HEK293 (cell line): ENCODE measurements around the gene ALDH16A1.

ENCODE experiments used
- GFI1B ChIP-seq: fragments of 450-650 bp; formaldehyde crosslinking; IDR thresholded peaks from 2 replicates; pipeline ENCODE4 v1.5.1; 2016; ENCODE audit warnings: missing biosample characterization, missing genetic modification characterization
- GLI4 ChIP-seq: fragments of 450-650 bp; formaldehyde crosslinking; IDR thresholded peaks from 2 replicates; pipeline ENCODE4 v1.5.1; 2016; ENCODE audit warnings: missing biosample characterization, missing genetic modification characterization
- RBAK ChIP-seq: fragments of 450-650 bp; formaldehyde crosslinking; IDR thresholded peaks from 2 replicates; pipeline ENCODE4 v1.5.1; 2016; ENCODE audit warnings: missing biosample characterization, missing genetic modification characterization
- SP2 ChIP-seq: fragments of 450-650 bp; formaldehyde crosslinking; IDR thresholded peaks from 2 replicates; pipeline ENCODE4 v1.5.1; 2016; ENCODE audit warnings: missing biosample characterization, missing genetic modification characterization
- ZFP69B ChIP-seq: fragments of 450-650 bp; formaldehyde crosslinking; IDR thresholded peaks from 2 replicates; pipeline ENCODE4 v1.5.1; 2016; ENCODE audit warnings: missing biosample characterization, missing genetic modification characterization
- ZNF112 ChIP-seq: fragments of 450-650 bp; formaldehyde crosslinking; IDR thresholded peaks from 2 replicates; pipeline ENCODE4 v1.5.0; 2017; ENCODE audit warnings: missing biosample characterization, missing genetic modification characterization
- ZNF16 ChIP-seq: fragments of 450-650 bp; formaldehyde crosslinking; IDR thresholded peaks from 2 replicates; pipeline ENCODE4 v1.5.1; 2016; ENCODE audit warnings: low read depth, missing biosample characterization, missing genetic modification characterization
- ZNF274 ChIP-seq, 2 experiments: fragments of 200-500 bp in 1 of 2; fragments of 450-650 bp in 1 of 2; sonication (Bioruptor generic) in 1 of 2; formaldehyde crosslinking in 1 of 2; IDR thresholded peaks; 2 replicates each; pipeline versions ENCODE4 v1.5.1 to v1.6.1; 2014 to 2016; ENCODE audit warnings: borderline replicate concordance in 1 of 2, inconsistent platforms in 1 of 2, low read length in 1 of 2, missing biosample characterization in 1 of 2, missing genetic modification characterization in 1 of 2
- ZNF404 ChIP-seq: fragments of 450-650 bp; formaldehyde crosslinking; IDR thresholded peaks from 2 replicates; pipeline ENCODE4 v1.5.1; 2017; ENCODE audit warnings: missing biosample characterization, missing genetic modification characterization
- ZNF426 ChIP-seq: fragments of 450-650 bp; formaldehyde crosslinking; IDR thresholded peaks from 2 replicates; pipeline ENCODE4 v1.5.1; 2017; ENCODE audit warnings: missing biosample characterization, missing genetic modification characterization, mild to moderate bottlenecking, inconsistent platforms, moderate library complexity
- ZNF514 ChIP-seq: fragments of 450-650 bp; formaldehyde crosslinking; IDR thresholded peaks from 2 replicates; pipeline ENCODE4 v1.5.1; 2016; ENCODE audit warnings: missing biosample characterization, missing genetic modification characterization
- ZNF544 ChIP-seq: fragments of 450-650 bp; formaldehyde crosslinking; IDR thresholded peaks from 2 replicates; pipeline ENCODE4 v1.5.0; 2017; ENCODE audit warnings: missing biosample characterization, missing genetic modification characterization
- ZNF558 ChIP-seq: fragments of 450-650 bp; formaldehyde crosslinking; IDR thresholded peaks from 2 replicates; pipeline ENCODE4 v1.5.1; 2016; ENCODE audit warnings: missing biosample characterization, missing genetic modification characterization
- ZNF621 ChIP-seq: fragments of 450-650 bp; formaldehyde crosslinking; IDR thresholded peaks from 2 replicates; pipeline ENCODE4 v1.5.1; 2017; ENCODE audit warnings: missing biosample characterization, missing genetic modification characterization
- ZNF626 ChIP-seq: fragments of 450-650 bp; sonication (Bioruptor Pico); formaldehyde crosslinking; IDR thresholded peaks from 2 replicates; pipeline ENCODE4 v1.5.1; 2018; ENCODE audit warnings: missing biosample characterization, missing genetic modification characterization, inconsistent platforms
- ZNF670 ChIP-seq: fragments of 450-650 bp; formaldehyde crosslinking; IDR thresholded peaks from 2 replicates; pipeline ENCODE4 v1.5.1; 2016; ENCODE audit warnings: missing biosample characterization, missing genetic modification characterization, low read depth
- TF ChIP-seq, protein P1 (sequence below): fragments of 450-650 bp; formaldehyde crosslinking; IDR thresholded peaks from 2 replicates; pipeline ENCODE4 v1.5.1; 2016; ENCODE audit warnings: missing biosample characterization, missing genetic modification characterization, borderline replicate concordance
- TF ChIP-seq, protein P2 (sequence below): fragments of 450-650 bp; formaldehyde crosslinking; IDR thresholded peaks from 2 replicates; pipeline ENCODE4 v1.5.1; 2016; ENCODE audit warnings: missing biosample characterization, missing genetic modification characterization
- TF ChIP-seq, protein P3 (sequence below): fragments of 450-650 bp; formaldehyde crosslinking; IDR thresholded peaks from 2 replicates; pipeline ENCODE4 v1.5.1; 2016; ENCODE audit warnings: missing biosample characterization, missing genetic modification characterization
- TF ChIP-seq, protein P4 (sequence below): fragments of 450-650 bp; formaldehyde crosslinking; IDR thresholded peaks from 2 replicates; pipeline ENCODE4 v1.5.1; 2016; ENCODE audit warnings: missing biosample characterization, missing genetic modification characterization, borderline replicate concordance
- TF ChIP-seq, protein P5 (sequence below): fragments of 450-650 bp; formaldehyde crosslinking; IDR thresholded peaks from 2 replicates; pipeline ENCODE4 v1.5.1; 2016; ENCODE audit warnings: missing biosample characterization, missing genetic modification characterization

Gene ALDH16A1

DNA sequence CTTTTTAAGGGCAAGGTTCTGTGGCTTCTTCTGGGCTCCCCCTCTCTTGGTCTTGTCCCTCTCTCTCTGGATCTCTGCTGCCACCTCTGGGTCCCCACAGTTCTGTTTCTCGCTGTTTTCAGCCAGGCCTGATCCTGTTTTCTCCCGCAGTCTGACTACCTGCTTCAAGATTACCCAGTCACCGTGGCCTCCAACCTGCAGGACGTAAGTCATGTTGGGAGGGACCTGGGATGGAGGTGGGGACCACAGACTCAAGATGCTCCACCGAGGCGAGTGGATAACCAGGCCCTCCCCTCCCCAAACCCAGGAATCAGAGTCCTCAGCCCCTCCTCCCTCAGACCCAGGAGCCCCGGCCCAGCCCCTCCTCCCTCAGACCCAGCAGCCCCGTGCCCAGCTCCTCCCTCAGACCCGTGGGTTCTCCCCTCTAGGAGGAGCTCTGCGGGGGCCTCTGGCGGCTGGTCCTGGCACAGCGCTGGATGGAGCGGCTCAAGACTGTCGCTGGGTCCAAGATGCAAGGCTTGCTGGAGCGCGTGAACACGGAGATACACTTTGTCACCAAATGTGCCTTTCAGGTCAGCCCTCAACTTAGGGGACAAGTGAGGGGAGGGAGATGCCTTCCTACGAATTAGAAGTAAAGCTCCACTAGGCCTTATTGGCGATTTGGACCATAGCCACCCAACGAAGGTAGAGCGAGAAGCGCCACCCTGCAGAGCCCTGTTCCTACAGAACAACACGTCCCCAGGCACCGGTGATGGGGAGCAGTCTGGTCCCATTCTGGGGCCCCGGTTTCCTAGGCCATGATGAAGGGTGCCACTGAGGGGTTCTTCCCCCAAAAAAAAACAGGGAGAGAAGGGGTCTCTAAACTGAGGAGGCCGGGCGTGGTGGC, 23.2 kb downstream of the ALDH16A1 start (continued):
- TF ChIP-seq, protein P1, sequence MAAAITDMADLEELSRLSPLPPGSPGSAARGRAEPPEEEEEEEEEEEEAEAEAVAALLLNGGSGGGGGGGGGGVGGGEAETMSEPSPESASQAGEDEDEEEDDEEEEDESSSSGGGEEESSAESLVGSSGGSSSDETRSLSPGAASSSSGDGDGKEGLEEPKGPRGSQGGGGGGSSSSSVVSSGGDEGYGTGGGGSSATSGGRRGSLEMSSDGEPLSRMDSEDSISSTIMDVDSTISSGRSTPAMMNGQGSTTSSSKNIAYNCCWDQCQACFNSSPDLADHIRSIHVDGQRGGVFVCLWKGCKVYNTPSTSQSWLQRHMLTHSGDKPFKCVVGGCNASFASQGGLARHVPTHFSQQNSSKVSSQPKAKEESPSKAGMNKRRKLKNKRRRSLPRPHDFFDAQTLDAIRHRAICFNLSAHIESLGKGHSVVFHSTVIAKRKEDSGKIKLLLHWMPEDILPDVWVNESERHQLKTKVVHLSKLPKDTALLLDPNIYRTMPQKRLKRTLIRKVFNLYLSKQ (tag by site-specific recombination), result no peak
- no peak for TF ChIP-seq ZNF514 (tag by site-specific recombination)
- TF ChIP-seq ZNF112 (tag by site-specific recombination), result no peak
- no peak for TF ChIP-seq ZNF426 (tag by site-specific recombination)
- TF ChIP-seq, protein P2, sequence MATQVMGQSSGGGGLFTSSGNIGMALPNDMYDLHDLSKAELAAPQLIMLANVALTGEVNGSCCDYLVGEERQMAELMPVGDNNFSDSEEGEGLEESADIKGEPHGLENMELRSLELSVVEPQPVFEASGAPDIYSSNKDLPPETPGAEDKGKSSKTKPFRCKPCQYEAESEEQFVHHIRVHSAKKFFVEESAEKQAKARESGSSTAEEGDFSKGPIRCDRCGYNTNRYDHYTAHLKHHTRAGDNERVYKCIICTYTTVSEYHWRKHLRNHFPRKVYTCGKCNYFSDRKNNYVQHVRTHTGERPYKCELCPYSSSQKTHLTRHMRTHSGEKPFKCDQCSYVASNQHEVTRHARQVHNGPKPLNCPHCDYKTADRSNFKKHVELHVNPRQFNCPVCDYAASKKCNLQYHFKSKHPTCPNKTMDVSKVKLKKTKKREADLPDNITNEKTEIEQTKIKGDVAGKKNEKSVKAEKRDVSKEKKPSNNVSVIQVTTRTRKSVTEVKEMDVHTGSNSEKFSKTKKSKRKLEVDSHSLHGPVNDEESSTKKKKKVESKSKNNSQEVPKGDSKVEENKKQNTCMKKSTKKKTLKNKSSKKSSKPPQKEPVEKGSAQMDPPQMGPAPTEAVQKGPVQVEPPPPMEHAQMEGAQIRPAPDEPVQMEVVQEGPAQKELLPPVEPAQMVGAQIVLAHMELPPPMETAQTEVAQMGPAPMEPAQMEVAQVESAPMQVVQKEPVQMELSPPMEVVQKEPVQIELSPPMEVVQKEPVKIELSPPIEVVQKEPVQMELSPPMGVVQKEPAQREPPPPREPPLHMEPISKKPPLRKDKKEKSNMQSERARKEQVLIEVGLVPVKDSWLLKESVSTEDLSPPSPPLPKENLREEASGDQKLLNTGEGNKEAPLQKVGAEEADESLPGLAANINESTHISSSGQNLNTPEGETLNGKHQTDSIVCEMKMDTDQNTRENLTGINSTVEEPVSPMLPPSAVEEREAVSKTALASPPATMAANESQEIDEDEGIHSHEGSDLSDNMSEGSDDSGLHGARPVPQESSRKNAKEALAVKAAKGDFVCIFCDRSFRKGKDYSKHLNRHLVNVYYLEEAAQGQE, result no peak
- TF ChIP-seq ZNF670, result no peak
- TF ChIP-seq, protein P3, sequence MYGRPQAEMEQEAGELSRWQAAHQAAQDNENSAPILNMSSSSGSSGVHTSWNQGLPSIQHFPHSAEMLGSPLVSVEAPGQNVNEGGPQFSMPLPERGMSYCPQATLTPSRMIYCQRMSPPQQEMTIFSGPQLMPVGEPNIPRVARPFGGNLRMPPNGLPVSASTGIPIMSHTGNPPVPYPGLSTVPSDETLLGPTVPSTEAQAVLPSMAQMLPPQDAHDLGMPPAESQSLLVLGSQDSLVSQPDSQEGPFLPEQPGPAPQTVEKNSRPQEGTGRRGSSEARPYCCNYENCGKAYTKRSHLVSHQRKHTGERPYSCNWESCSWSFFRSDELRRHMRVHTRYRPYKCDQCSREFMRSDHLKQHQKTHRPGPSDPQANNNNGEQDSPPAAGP (tag by site-specific recombination), result no peak
- TF ChIP-seq GLI4, result no peak
- TF ChIP-seq ZNF558 (tag by site-specific recombination), result no peak
- TF ChIP-seq ZNF274 (IDR thresholded peaks at IDR 0.05; ENCODE audit: low read length), result no peak
- no peak for TF ChIP-seq ZNF274 (tag by site-specific recombination; IDR thresholded peaks at IDR 0.05; ENCODE audit: borderline replicate concordance)
- no peak for TF ChIP-seq ZNF621 (tag by site-specific recombination)
- TF ChIP-seq GFI1B, result no peak
- TF ChIP-seq, protein P4, sequence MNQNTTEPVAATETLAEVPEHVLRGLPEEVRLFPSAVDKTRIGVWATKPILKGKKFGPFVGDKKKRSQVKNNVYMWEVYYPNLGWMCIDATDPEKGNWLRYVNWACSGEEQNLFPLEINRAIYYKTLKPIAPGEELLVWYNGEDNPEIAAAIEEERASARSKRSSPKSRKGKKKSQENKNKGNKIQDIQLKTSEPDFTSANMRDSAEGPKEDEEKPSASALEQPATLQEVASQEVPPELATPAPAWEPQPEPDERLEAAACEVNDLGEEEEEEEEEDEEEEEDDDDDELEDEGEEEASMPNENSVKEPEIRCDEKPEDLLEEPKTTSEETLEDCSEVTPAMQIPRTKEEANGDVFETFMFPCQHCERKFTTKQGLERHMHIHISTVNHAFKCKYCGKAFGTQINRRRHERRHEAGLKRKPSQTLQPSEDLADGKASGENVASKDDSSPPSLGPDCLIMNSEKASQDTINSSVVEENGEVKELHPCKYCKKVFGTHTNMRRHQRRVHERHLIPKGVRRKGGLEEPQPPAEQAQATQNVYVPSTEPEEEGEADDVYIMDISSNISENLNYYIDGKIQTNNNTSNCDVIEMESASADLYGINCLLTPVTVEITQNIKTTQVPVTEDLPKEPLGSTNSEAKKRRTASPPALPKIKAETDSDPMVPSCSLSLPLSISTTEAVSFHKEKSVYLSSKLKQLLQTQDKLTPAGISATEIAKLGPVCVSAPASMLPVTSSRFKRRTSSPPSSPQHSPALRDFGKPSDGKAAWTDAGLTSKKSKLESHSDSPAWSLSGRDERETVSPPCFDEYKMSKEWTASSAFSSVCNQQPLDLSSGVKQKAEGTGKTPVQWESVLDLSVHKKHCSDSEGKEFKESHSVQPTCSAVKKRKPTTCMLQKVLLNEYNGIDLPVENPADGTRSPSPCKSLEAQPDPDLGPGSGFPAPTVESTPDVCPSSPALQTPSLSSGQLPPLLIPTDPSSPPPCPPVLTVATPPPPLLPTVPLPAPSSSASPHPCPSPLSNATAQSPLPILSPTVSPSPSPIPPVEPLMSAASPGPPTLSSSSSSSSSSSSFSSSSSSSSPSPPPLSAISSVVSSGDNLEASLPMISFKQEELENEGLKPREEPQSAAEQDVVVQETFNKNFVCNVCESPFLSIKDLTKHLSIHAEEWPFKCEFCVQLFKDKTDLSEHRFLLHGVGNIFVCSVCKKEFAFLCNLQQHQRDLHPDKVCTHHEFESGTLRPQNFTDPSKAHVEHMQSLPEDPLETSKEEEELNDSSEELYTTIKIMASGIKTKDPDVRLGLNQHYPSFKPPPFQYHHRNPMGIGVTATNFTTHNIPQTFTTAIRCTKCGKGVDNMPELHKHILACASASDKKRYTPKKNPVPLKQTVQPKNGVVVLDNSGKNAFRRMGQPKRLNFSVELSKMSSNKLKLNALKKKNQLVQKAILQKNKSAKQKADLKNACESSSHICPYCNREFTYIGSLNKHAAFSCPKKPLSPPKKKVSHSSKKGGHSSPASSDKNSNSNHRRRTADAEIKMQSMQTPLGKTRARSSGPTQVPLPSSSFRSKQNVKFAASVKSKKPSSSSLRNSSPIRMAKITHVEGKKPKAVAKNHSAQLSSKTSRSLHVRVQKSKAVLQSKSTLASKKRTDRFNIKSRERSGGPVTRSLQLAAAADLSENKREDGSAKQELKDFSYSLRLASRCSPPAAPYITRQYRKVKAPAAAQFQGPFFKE (tag by site-specific recombination), result no peak
- TF ChIP-seq ZFP69B (tag by site-specific recombination), result peak; percentile 88
- no peak for TF ChIP-seq ZNF16
- peak; percentile 42 for TF ChIP-seq SP2 (tag by site-specific recombination)
- TF ChIP-seq, protein P5, sequence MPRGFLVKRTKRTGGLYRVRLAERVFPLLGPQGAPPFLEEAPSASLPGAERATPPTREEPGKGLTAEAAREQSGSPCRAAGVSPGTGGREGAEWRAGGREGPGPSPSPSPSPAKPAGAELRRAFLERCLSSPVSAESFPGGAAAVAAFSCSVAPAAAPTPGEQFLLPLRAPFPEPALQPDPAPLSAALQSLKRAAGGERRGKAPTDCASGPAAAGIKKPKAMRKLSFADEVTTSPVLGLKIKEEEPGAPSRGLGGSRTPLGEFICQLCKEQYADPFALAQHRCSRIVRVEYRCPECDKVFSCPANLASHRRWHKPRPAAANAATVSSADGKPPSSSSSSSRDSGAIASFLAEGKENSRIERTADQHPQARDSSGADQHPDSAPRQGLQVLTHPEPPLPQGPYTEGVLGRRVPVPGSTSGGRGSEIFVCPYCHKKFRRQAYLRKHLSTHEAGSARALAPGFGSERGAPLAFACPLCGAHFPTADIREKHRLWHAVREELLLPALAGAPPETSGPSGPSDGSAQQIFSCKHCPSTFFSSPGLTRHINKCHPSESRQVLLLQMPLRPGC (tag by site-specific recombination), result no peak
- no peak for TF ChIP-seq ZNF544 (tag by site-specific recombination)
- TF ChIP-seq ZNF626 (tag by site-specific recombination), result no peak
- no peak for TF ChIP-seq ZNF404 (tag by site-specific recombination)
- TF ChIP-seq RBAK (tag by site-specific recombination), result no peak
